Trophoblast cell (in vitro differentiated cells and primary cell): ENCODE measurements around the gene PC.

Experiments used
- DNase-seq, 2 donors: peaks; one replicate each; pipeline ENCODE4 v3.0.0-alpha.2; 2016
- H2AFZ ChIP-seq: 2 replicates; pipeline ENCODE4 v1.6.1; 2013; ENCODE audit warnings: low read length, moderate library complexity, mild to moderate bottlenecking; ENCODE audit not compliant: insufficient read depth, poor library complexity
- H2AK5ac ChIP-seq: 2 replicates; pipeline ENCODE4 v1.6.1; 2013; ENCODE audit warnings: mild to moderate bottlenecking, low read length
- H2BK120ac ChIP-seq: 2 replicates; pipeline ENCODE4 v1.6.1; 2013; ENCODE audit warnings: low read length, mild to moderate bottlenecking, moderate library complexity; ENCODE audit not compliant: insufficient read depth, poor library complexity
- H2BK12ac ChIP-seq: 2 replicates; pipeline ENCODE4 v1.6.1; 2013; ENCODE audit warnings: mild to moderate bottlenecking, low read length, moderate library complexity
- H2BK5ac ChIP-seq: 2 replicates; pipeline ENCODE4 v1.6.1; 2013; ENCODE audit warnings: low read length, low read depth, moderate library complexity, mild to moderate bottlenecking; ENCODE audit not compliant: poor library complexity
- H3K14ac ChIP-seq: 2 replicates; pipeline ENCODE4 v1.6.1; 2013; ENCODE audit warnings: mild to moderate bottlenecking, low read length
- H3K18ac ChIP-seq: 2 replicates; pipeline ENCODE4 v1.6.1; 2013; ENCODE audit warnings: mild to moderate bottlenecking, low read length
- H3K23ac ChIP-seq: 2 replicates; pipeline ENCODE4 v1.6.1; 2013; ENCODE audit warnings: low read length
- H3K27ac ChIP-seq: 2 replicates; pipeline ENCODE4 v1.5.1; 2013; ENCODE audit warnings: low read depth, mild to moderate bottlenecking, inconsistent platforms, low read length, moderate library complexity
- H3K27me3 ChIP-seq: 2 replicates; pipeline ENCODE4 v1.6.1; 2013; ENCODE audit warnings: inconsistent platforms, mild to moderate bottlenecking, low read length, moderate library complexity; ENCODE audit not compliant: insufficient read depth
- H3K36me3 ChIP-seq, 2 experiments: 1 replicate in 1 of 2; 2 replicates in 1 of 2; pipeline ENCODE4 v1.6.1; 2013; ENCODE audit warnings: low read length in 2 of 2, mild to moderate bottlenecking in 2 of 2, moderate library complexity in 1 of 2; ENCODE audit not compliant: insufficient read depth in 2 of 2, control insufficient read depth in 1 of 2
- H3K4ac ChIP-seq: 2 replicates; pipeline ENCODE4 v1.6.1; 2013; ENCODE audit warnings: low read depth, mild to moderate bottlenecking, low read length, moderate library complexity
- H3K4me1 ChIP-seq, 2 experiments: 1 replicate in 1 of 2; 2 replicates in 1 of 2; pipeline ENCODE4 v1.6.1; 2013; ENCODE audit warnings: low read length in 2 of 2, mild to moderate bottlenecking in 2 of 2, moderate library complexity in 1 of 2; ENCODE audit not compliant: insufficient read depth in 2 of 2, control insufficient read depth in 1 of 2
- H3K4me2 ChIP-seq: 2 replicates; pipeline ENCODE4 v1.6.1; 2013; ENCODE audit warnings: inconsistent platforms, mild to moderate bottlenecking, low read length, moderate library complexity
- H3K4me3 ChIP-seq: 2 replicates; pipeline ENCODE4 v1.5.1; 2013; ENCODE audit warnings: mild to moderate bottlenecking, low read depth, low read length, inconsistent platforms
- H3K79me1 ChIP-seq: one replicate; pipeline ENCODE4 v1.6.1; 2013; ENCODE audit warnings: low read length
- H3K79me2 ChIP-seq: 2 replicates; pipeline ENCODE4 v1.6.1; 2013; ENCODE audit warnings: low read length, mild to moderate bottlenecking; ENCODE audit not compliant: control insufficient read depth, insufficient read depth, poor library complexity
- H3K9ac ChIP-seq: 2 replicates; pipeline ENCODE4 v1.6.1; 2013; ENCODE audit warnings: mild to moderate bottlenecking, low read length
- H3K9me3 ChIP-seq: 2 replicates; pipeline ENCODE4 v1.6.1; 2013; ENCODE audit warnings: low read depth, mild to moderate bottlenecking, control low read depth, inconsistent platforms, low read length; ENCODE audit not compliant: insufficient read depth
- H4K12ac ChIP-seq: 2 replicates; pipeline ENCODE4 v1.6.1; 2013; ENCODE audit warnings: low read depth, mild to moderate bottlenecking, low read length, moderate library complexity
- H4K8ac ChIP-seq: 2 replicates; pipeline ENCODE4 v1.6.1; 2013; ENCODE audit warnings: low read depth, mild to moderate bottlenecking, low read length, moderate library complexity
- H4K91ac ChIP-seq: one replicate; pipeline ENCODE4 v1.6.1; 2013; ENCODE audit warnings: low read depth, mild to moderate bottlenecking, low read length, moderate library complexity
- WGBS: extraction: QIAGEN DNeasy Blood & Tissue Kit; methylation state at CpG from one replicate; pipeline ENCODE4 v1.1.7; 2013; ENCODE audit warnings: missing lambda C conversion rate; ENCODE audit not compliant: insufficient read length, insufficient coverage; ENCODE audit errors: extremely low coverage; 5-methylcytosine and 5-hydroxymethylcytosine counted together

Gene PC

DNA sequence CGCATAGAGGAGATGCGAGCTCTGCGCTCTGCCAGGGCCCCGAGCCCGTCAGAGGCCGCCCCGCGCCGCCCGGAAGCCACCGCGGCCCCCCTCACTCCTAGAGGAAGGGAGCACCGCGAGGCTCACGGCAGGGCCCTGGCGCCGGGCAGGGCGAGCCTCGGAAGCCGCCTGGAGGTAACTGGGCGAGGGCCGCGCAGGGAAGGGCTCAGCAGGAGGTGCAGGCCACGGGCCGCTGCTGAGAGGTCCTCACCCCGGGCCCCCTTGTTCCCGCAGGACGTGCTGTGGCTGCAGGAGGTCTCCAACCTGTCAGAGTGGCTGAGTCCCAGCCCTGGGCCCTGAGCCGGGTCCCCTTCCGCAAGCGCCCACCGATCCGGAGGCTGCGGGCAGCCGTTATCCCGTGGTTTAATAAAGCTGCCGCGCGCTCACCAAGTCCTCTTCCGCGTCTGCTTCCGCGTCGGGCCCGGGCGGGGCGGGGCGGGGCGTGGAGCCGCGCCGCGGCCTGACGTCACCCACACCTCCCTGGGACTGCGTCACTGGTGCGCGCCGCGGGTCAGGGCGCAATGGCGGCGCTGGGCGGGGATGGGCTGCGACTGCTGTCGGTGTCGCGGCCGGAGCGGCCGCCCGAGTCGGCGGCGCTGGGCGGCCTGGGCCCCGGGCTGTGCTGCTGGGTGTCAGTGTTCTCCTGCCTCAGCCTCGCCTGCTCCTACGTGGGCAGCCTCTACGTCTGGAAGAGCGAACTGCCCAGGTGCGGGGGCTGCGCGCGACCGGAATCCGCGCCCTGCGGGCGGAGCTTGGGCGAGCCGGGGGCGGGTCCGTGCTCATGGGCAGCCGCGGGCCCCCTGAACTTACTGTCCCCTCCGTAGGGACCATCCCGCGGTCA lies 115.0 kb downstream of the PC start, which contains the start of gene RCE1:
Gene RCE1, plus strand, starts transcription at position 546 of the 880 bp plus-strand sequence. Its CDS starts 15 bp downstream, at position 561.
- WGBS, result no CpG with 5 or more reads among the region's 98 CpGs
- Histone ChIP-seq H3K79me2 (peaks cover 18% of the 10 kb centered on the region), H4K12ac (peak within 1 kb of the TSS; percentile 99), H3K9me3 (no peaks in the 10 kb centered on the region), H3K18ac (peak within 1 kb of the TSS; percentile 98), H3K14ac (peak within 1 kb of the TSS; percentile 96), H3K4me3 (peak within 1 kb of the TSS; percentile 97), H2BK120ac (peak within 1 kb of the TSS; percentile 95), H2BK5ac (peak within 1 kb of the TSS; percentile 91), H2AK5ac (peak within 1 kb of the TSS; percentile 65), H3K4me2 (peak within 1 kb of the TSS; percentile 80), H3K4me1 (peaks cover 14 to 23% of the 10 kb centered on the region in 2 experiments), H3K27me3 (no peaks in the 10 kb centered on the region), H2BK12ac (no peak within 1 kb of the TSS), H3K23ac (no peak within 1 kb of the TSS), H4K91ac (peak within 1 kb of the TSS; percentile 96), H2AFZ (peak within 1 kb of the TSS; percentile 100), H3K27ac (peak within 1 kb of the TSS; percentile 85), H3K36me3 (peaks cover 32 to 42% of the 10 kb centered on the region in 2 experiments), H3K9ac (peak within 1 kb of the TSS; percentile 93), H3K4ac (peak within 1 kb of the TSS; percentile 83), H3K79me1 (peaks cover 12% of the 10 kb centered on the region), H4K8ac (peak within 1 kb of the TSS; percentile 100)
- DNase-seq, result peak; percentile 90 to 95

DNA sequence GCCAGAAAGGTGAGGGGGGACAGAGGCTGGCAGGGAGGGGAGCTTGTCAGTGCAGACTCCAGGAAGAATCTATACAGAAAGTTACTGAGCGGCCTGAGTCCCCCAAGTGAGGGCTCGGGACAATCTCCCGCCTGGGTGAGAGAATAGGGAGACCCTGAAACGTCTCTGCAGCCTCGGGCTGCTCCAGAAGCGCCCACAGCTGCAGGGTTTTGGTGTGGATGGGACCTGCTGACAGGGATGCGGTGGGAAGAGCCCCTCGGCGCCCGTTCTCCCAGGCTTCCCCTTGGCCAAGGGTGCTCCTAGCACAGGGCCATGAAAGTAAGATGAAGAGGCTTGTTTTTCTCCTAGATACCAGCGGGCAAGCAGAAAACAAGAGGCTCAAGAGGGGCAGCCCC lies 115.7 kb downstream of the PC start:
- peak overlapping the region; percentile 24 for H2AFZ ChIP-seq
- no peaks in the 10 kb centered on the region for H3K27me3 ChIP-seq
- peak overlapping the region; percentile 95 for H4K91ac ChIP-seq
- H3K4ac ChIP-seq, result peak overlapping the region; percentile 83
- peak overlapping the region; percentile 93 for H3K4me3 ChIP-seq
- H2BK5ac ChIP-seq, result peak overlapping the region; percentile 55
- H3K36me3 ChIP-seq, result peaks cover 27 to 41% of the 10 kb centered on the region in 2 experiments
- no peak overlapping the region for H3K23ac ChIP-seq
- H2BK120ac ChIP-seq, result no peak overlapping the region
- peak overlapping the region; percentile 91 for H3K9ac ChIP-seq
- H4K8ac ChIP-seq, result peak overlapping the region; percentile 97
- peaks cover 12% of the 10 kb centered on the region for H3K79me1 ChIP-seq
- peak overlapping the region; percentile 96 for H3K14ac ChIP-seq
- peak overlapping the region; percentile 70 for H3K4me2 ChIP-seq
- no peak for DNase-seq
- H3K27ac ChIP-seq, result peak overlapping the region; percentile 85
- H3K18ac ChIP-seq, result peak overlapping the region; percentile 98
- H3K9me3 ChIP-seq, result no peaks in the 10 kb centered on the region
- no CpG with 5 or more reads among the region's 11 CpGs for WGBS
- H4K12ac ChIP-seq, result peak overlapping the region; percentile 98
- H3K4me1 ChIP-seq, result peaks cover 14 to 23% of the 10 kb centered on the region in 2 experiments
- H2AK5ac ChIP-seq, result peak overlapping the region; percentile 24
- H2BK12ac ChIP-seq, result no peak overlapping the region
- H3K79me2 ChIP-seq, result peaks cover 18% of the 10 kb centered on the region

DNA sequence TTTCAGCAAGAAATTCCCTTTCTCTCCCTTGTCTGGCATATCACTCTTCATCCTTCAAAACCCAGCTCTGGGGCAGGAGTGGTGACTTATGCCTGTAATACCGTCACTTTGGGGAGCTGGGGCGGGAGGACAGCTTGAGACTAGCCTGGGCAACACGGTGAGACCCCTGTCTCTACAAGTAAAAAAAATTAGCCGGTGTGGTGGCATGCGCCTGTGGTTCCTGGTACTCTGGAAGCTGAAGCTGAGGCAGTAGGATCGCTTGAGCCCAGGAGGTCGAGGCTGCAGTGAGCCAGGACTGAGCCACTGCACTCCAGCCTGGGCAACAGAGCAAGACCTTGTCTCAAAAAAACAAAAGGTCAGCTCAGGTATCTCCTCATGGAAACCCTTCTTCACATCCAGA lies 116.3 kb downstream of the PC start:
- Histone ChIP-seq H2AFZ (no peak overlapping the region), H3K4me3 (no peak overlapping the region), H2BK120ac (no peak overlapping the region), H3K9ac (no peak overlapping the region), H3K4ac (peak overlapping the region; percentile 15), H3K18ac (no peak overlapping the region), H2BK5ac (no peak overlapping the region), H3K4me2 (peak overlapping the region; percentile 70), H3K14ac (no peak overlapping the region), H3K79me2 (peaks cover 18% of the 10 kb centered on the region), H3K36me3 (peaks cover 26 to 39% of the 10 kb centered on the region in 2 experiments), H3K27ac (no peak overlapping the region), H4K12ac (no peak overlapping the region), H3K4me1 (peaks cover 14 to 23% of the 10 kb centered on the region in 2 experiments), H4K91ac (no peak overlapping the region), H2BK12ac (no peak overlapping the region), H3K9me3 (no peaks in the 10 kb centered on the region), H3K27me3 (no peaks in the 10 kb centered on the region), H3K23ac (no peak overlapping the region), H4K8ac (no peak overlapping the region), H3K79me1 (peaks cover 12% of the 10 kb centered on the region), H2AK5ac (no peak overlapping the region)
- no peak for DNase-seq
- WGBS, result no CpG with 5 or more reads among the region's 7 CpGs

DNA sequence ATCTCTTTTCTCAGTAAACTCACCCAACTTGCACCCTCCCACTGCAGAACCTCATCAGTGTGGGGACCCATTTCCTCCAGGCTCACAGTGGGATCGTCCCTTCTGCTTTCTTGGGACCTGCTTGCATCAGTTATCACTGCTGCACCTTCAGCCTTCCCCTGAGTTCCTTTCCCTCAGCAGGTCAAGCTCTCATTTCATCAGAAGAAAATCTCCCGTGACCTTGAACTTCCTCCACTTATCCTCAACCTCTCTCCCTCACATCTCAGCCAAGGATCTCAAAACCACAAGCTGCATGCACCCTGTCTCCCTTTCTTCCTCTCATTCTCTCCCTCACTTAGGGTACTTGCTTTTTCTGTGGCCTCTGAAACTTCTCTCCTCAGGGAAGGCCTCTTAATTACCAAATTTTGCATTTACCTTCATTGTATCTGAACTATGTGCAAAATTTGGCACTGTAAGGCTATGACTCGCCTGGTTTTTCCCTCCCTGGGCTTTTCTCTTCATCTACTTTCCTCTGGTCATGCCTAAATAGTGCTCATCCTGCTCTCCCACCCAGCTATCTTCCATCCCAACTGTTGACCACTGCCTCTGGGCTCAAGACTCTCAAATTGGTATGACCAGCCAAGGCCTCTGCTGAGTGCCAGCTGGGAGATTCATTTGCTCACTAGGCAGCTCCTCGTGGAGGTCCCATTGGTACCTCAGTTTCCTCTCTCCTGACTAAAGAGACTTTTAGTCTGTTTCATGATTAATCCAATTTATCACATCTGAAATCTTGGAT lies 117.7 kb downstream of the PC start:
- Histone ChIP-seq H2BK12ac (no peak overlapping the region), H4K8ac (no peak overlapping the region), H4K12ac (no peak overlapping the region), H3K27me3 (no peaks in the 10 kb centered on the region), H3K14ac (no peak overlapping the region), H3K79me2 (peaks cover 18% of the 10 kb centered on the region), H3K23ac (no peak overlapping the region), H3K9me3 (no peaks in the 10 kb centered on the region), H3K79me1 (peaks cover 12% of the 10 kb centered on the region), H4K91ac (no peak overlapping the region), H3K4me2 (no peak overlapping the region), H3K27ac (no peak overlapping the region), H2BK120ac (no peak overlapping the region), H3K4me1 (peaks cover 12 to 18% of the 10 kb centered on the region in 2 experiments), H2AFZ (no peak overlapping the region), H3K4ac (no peak overlapping the region), H3K18ac (no peak overlapping the region), H3K4me3 (no peak overlapping the region), H3K9ac (no peak overlapping the region), H2BK5ac (no peak overlapping the region), H2AK5ac (no peak overlapping the region), H3K36me3 (peaks cover 16 to 27% of the 10 kb centered on the region in 2 experiments)
- no peak for DNase-seq
- no CpG with 5 or more reads among the region's 4 CpGs for WGBS
